GDM1 (cell line): Measurements from ENCODE around the gene UBR2.
A peak's percentile ranks its signal among the peaks of the same experiment; 100 is the strongest.
"Not testable (repeated sequence)": the region's sequence is repeated elsewhere in the genome, so short reads cannot be mapped to it uniquely, and the experiment has no call there.

Experiments used
- DNase-seq: peaks from one replicate; lab custom pipeline; 2025; lab: John Stamatoyannopoulos, UW

Gene UBR2

DNA sequence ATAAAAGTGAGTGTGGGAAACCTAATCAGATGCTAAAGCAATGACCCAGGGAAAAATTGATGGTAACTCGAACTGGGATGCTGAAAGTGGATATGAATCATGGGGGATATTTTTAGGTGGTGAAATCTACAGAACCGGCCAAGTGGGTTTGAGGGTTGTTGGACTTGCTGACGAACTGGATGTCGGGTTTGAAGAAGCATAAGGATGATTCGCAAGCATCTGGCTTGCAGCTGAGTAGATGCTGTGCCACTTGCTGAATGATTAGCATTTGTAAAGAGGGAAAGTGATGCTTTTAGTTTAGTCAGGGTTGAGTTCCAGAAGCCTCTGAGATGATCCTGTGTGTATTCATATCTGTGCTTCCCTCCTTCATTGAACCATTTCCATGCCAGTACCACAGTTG, 54.9 kb downstream of the UBR2 start:
- no peak for DNase-seq

- no peak for DNase-seq
Measured at GRCh38 chr6:42619963-42620362, 56.1 kb downstream of the UBR2 start.

GRCh38 chr6:42624601-42625000, 60.8 kb downstream of the UBR2 start:
- DNase-seq: no peak

- DNase-seq: no peak
Measured at GRCh38 chr6:42627044-42627443, 63.2 kb downstream of the UBR2 start.

- no peak for DNase-seq
Measured at GRCh38 chr6:42627674-42628073, 63.8 kb downstream of the UBR2 start.

DNA sequence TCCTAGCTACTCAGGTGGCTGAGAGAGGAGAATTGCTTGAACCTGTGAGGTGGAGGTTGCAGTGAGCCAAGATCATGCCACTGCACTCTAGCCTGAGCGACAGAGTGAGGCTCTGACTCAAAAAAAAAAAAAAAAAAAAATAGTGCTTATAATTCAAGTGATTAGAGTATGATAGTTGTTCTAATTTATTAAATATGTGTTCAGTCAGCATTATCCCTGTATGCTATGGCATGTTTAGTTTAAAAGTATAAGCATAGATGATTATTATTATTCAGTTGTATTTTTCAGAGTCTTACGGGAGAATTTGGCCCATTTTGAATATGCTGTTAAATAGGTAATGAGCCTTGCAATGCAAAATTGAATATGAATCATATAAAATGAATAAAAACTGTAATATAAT, 64.8 kb downstream of the UBR2 start:
- DNase-seq: no peak

- DNase-seq: no peak
Measured at GRCh38 chr6:42629845-42630244, 66.0 kb downstream of the UBR2 start.

DNA sequence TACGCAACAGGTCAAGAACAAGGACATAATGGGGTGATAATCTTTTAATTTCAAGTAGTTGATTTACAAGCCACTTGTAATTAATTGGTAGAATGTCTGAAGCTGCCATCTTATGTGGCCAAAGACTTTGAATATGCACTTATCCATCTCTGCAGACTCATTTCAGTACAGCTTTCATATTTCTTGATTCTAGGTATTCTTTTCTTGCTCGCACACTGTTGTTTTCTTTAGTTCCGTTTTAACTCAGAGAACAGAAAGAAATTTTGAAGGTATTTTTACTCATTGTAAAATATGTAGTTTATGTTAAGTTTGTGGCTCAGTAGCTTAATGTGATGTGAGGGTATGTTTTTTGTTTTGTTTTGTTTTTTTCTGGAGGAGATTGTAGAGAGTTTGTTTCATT, 73.9 kb downstream of the UBR2 start:
- no peak for DNase-seq

- DNase-seq: no peak
Measured at GRCh38 chr6:42642794-42643193, 79.0 kb downstream of the UBR2 start.

DNA sequence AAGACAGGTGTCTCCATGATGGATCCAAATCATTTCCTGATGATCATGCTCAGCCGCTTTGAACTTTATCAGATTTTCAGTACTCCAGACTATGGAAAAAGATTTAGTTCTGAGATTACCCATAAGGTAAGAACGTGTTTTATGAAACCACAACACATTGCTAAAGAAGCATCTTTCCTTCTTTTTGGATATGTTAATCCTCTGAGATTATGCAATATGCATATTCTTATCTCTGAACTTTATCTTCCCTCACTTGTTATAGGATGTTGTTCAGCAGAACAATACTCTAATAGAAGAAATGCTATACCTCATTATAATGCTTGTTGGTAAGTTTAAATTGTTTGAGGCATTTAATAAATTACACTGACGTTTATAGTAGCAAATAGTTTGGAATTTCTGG, 80.4 kb downstream of the UBR2 start:
- no peak for DNase-seq

DNA sequence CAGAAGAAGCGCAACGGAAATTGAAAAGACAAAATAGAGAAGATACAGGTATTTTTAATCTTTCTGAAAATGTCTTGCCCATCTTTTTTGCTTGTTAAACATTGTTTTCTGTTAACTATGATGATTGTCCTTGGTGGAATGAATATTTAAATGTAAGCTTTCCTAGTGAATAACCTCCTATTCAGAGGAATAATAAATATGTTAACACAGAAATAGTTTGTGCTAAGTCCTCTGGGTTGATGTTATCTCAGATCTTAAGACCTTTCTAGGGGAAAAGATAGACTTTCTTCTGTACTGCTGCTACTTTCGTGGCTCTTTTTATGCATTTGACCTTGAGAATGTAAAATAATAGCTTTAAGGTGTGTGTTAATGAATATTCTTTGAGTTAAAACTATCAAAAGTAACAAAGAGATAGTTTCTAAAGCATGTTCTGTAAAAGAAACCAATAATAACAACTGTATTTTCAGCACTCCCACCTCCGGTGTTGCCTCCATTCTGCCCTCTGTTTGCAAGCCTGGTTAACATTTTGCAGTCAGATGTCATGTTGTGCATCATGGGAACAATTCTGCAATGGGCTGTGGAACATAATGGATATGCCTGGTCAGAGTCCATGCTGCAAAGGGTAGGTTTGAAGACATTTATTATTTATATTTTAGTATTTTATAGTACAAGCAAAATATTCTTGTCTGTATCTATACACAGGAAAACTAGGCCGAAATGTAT, 88.4 kb downstream of the UBR2 start:
- no peak for DNase-seq

- DNase-seq: no peak
Measured at GRCh38 chr6:42653851-42654250, 90.0 kb downstream of the UBR2 start.

DNA sequence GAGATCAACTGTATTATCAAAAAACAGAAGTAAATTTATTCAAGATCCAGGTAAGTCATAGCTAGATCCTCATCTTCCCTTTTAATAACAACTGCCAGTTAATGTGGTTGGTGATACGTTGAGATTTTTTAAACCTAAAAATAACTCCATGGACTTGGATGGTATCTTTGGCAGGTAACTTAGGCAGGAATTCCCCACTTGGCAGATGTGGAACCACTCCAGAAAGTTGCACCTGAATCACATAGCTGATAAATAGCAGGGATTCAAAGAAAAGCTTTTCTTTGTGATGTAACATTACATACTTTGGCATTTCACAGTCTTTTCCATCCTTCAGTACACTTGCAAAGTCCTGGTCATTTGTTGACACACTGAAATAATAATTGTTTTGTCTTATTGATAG, 96.0 kb downstream of the UBR2 start:
- DNase-seq: no peak

DNA sequence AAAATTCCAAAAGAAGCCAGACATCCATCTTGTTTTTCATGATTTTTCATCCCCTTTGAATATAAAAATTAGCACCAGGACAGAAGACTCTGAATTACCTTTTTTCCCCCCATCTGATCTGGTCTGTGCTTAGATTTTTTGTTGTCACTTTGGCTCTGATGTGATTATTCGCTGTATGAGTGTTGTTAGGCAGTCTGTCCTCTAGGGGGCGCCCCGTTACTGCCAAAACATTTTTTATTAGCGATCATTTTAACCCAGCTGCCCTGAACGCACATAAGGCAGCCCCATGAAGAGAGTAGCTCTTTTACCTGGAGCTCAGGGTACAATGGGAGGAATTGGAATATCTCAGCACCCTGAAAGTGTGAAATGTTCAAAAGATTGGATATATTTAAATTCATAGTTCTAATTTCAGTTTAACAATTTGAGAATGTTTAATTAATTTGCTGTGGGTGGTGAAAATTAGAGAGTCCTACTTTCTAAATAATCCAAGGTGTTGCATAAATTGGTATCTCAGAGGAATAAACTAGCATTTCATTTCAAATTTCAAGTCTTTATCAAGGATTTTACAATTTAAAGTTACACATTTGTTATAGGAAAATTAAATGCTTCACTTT, 97.8 kb downstream of the UBR2 start:
- DNase-seq: peak; percentile 46

DNA sequence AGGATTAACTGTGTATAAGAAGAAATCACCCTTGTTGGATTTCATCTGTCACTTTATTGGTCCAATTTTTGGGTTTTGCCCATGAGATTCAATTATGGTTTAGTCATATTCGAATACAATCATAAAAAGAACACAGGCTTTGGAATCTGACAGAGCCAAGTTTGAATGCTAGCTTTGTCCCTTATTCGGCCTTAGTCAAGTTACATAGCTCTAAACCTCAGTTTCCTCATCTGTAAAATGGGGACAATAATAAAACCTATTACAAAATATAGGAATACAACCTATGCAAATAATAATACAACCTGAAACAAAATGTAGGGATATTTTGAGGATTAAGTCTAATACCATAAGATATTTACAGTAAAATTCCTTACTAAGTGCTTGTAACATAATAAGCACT, 100.9 kb downstream of the UBR2 start:
- no peak for DNase-seq

- not testable (repeated sequence) for DNase-seq
Measured at GRCh38 chr6:42674368-42674767, 110.5 kb downstream of the UBR2 start.

GRCh38 chr6:42674780-42675179, 111.0 kb downstream of the UBR2 start:
- DNase-seq: no peak

GRCh38 chr6:42679358-42679757, 115.5 kb downstream of the UBR2 start:
- no peak for DNase-seq

- DNase-seq: no peak
Measured at GRCh38 chr6:42688281-42688680, 124.5 kb downstream of the UBR2 start.

DNA sequence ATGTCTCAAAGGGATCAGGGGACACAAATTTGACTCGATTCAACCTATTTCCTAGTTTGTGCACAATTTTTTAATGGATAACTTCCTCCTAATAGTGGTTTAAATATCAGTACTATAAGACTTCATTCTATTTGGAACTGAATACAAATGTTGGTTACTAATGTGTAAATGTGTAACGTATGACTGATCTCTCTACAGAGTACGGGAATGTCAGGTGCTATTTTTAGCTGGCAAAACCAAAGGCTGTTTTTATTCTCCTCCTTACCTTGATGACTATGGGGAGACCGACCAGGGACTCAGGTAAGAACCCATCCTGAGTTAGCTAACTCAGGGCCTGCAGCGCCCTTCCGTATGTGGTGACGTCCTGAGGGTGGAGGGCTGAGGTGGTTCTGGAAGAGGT, 125.5 kb downstream of the UBR2 start:
- no peak for DNase-seq

DNA sequence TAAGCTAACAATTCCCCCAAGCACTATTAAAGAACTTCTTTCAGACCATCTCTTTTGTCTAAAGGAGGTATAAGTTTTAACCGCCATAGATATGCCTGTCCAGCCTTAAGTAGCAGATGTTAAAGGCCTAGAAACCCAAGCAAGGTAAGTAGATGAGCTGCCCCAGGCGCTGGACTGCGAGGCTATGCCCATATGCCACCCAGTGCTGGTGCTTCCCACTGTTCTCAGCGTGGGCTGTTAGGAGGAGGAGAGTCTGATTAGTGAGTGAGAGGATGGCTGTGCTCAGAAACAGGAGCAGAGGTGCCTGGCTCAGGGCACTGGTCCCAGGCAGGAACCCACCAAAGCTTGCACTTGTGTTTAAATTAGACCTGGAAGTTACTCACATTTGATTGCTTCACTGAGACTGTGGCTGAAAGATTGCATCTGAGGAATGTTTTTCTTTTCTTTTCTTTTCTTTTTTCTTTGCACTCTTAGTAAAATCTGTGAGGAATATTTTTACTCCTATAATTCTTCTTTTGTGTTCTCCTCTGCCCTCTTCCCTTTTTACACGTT, 126.4 kb downstream of the UBR2 start:
- DNase-seq: no peak

DNA sequence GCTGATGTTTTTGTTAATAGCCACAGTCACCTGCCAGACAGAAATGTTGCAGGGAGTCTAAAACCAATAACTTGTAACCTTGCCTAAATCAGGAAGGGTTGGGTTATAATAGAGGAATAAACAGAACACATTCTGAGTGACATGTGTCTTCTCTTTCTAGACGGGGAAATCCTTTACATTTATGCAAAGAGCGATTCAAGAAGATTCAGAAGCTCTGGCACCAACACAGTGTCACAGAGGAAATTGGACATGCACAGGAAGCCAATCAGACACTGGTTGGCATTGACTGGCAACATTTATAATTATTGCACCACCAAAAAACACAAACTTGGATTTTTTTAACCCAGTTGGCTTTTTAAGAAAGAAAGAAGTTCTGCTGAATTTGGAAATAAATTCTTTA, 127.0 kb downstream of the UBR2 start:
- DNase-seq: no peak

- DNase-seq: no peak
Measured at GRCh38 chr6:42692137-42692911, 128.5 kb downstream of the UBR2 start.
